Non-pigmented ciliary epithelial cell (primary cell): Measurements from ENCODE around the gene SLC16A5.

Experiments
- DNase-seq: peaks from one replicate; pipeline ENCODE4 v3.0.0-alpha.2; 2010; ENCODE audit warnings: low read depth

The SLC16A5 gene

DNA sequence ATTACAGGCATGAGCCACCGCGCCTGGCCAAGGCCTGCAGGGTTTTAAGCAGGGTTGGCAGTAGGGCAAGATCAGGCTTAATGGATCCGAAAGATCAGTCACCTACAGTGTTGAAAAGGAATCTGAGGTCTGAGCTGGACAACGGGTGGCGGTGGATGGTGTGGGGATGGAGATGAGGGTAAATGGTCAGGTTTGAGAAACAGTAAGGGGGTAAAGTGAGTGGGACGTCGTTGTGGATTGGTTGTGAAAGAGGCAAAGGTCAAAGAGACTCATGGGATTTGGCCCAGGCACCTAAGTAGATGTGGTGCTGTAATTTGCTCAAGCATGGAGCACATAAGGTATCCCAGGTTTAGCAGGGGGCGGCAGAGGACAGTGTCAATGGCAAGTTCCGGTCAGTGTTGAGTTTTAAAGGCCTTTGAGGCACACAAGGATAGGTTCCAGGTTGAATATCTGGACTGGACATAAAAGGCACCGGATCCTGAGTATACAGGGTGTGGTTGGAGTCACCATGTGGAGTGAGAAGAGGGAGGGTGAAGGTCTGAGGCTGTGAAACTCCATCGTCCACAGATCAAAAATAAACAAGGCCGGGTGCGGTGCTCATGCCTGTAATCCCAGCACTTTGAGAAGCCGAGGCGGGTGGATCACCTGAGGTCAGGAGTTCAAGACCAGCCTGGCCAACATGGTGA lies 1.1 kb upstream of the SLC16A5 start:
- DNase-seq: no peak

- DNase-seq: no peak
Measured at GRCh38 chr17:75087182-75087557, 584 bp upstream of the SLC16A5 start.

DNA sequence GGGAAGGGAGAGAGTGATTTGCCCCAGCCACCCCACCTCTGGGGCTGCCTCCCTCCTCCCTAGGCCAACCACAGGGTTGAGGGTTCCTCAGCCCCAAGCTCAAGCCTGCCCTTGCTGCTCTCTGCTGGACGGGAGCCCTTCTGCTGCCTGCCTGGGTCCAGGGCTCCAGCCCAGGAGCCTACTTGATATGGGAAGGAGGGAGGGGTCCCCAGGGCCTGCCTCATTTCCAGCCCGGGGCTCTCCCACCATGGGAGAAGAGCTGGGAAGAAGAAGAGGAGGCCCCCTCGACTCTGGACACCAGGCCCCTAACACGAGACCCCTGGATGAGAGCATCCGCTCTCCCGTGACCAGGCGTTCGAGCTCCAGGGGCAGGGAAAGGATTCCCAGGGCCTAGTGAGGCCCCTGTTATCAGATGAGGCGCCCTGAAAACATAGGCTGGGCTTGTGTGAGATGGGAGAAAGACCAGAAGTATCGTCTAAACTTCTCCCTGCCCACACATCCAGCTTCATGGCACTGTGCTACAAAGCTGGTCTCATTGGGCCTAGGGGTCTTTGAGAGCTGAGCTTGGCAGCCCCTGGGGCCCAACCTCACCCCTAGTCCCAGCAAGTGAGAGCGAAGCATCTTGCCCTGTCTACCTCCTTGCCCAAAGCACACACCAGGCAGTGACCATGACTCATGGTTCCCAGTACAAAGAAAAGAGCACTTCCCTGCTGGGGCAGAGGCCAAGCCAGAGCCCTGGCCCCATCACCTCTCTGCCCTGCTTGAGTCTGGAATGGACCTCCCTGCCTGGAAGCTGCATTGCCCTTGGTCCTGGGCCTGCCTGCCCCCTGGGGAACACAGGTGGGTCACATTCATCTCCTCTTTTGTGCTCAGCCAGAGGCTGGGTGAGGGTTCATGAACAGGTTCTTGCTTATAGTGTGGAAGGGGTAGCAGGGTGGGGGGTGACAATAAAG lies 987 bp downstream of the SLC16A5 start:
- no peak for DNase-seq

- no peak for DNase-seq
Measured at GRCh38 chr17:75090871-75091854, 3.4 kb downstream of the SLC16A5 start.

GRCh38 chr17:75091855-75092327 lies 4.1 kb downstream of the SLC16A5 start:
- DNase-seq: no peak

DNA sequence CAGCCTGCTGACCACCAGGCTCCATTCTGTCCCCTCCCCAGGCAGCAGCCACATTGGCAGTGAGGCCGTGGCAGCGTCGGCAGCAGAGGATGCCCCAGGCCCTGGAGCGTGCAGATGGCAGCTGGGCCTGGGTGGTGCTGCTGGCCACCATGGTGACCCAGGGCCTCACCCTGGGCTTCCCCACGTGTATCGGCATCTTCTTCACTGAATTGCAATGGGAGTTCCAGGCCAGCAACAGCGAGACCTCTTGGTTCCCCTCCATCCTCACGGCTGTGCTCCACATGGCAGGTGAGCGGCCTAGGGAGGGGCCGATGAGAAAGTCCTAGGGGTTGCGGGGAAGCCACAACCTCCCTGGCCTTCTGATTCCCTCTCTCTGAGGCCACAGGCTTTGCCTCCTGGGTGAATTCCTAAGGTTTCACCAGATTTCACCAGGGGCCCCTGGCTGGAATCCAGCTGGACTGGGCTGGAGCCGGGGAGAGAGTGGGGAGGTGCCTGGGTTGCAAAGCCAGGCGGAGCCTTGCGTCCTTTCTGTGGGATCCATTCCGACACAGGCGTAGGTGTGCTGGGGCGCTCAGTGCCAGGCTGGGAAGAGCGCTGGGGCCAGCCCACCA lies 5.9 kb downstream of the SLC16A5 start:
- no peak for DNase-seq

- DNase-seq: no peak
Measured at GRCh38 chr17:75094871-75095399, 7.2 kb downstream of the SLC16A5 start.

DNA sequence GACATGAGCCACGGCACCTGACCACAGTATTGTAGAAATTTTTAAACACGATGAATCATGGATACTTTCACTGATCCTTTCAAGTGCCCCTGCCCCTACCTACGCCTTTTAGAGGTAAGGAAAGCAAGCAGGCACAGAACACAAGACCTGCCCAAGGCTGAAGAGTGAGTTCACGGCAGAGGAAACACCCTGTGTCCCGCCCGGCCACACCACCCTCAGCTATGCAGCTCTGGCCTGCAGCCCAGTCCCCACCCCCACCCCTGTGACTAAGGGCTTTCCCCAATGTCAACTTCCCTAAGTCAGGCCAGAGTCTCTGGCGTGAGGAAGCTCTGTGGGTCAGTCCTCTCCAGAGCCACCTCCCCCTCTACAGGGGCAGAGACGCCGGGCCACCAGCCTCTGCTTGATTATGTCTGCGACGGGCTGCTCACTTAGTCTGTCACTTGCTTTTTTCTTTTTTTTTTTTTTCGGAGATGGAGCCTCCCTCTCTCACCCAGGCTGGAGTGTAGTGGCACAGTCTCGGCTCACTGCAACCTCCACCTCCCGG lies 8.4 kb downstream of the SLC16A5 start:
- DNase-seq: no peak

GRCh38 chr17:75097865-75098264 lies 10.1 kb downstream of the SLC16A5 start:
- DNase-seq: no peak

- DNase-seq: no peak
Measured at GRCh38 chr17:75098861-75099260, 11.1 kb downstream of the SLC16A5 start.

- no peak for DNase-seq
Measured at GRCh38 chr17:75099881-75100595, 12.3 kb downstream of the SLC16A5 start.

GRCh38 chr17:75102385-75102821 lies 14.6 kb downstream of the SLC16A5 start:
- DNase-seq: no peak

- no peak for DNase-seq
Measured at GRCh38 chr17:75103601-75104554, 16.1 kb downstream of the SLC16A5 start.

- DNase-seq: no peak
Measured at GRCh38 chr17:75105126-75106080, 17.6 kb downstream of the SLC16A5 start.

- no peak for DNase-seq
Measured at GRCh38 chr17:75108193-75108592, 20.4 kb downstream of the SLC16A5 start.

DNA sequence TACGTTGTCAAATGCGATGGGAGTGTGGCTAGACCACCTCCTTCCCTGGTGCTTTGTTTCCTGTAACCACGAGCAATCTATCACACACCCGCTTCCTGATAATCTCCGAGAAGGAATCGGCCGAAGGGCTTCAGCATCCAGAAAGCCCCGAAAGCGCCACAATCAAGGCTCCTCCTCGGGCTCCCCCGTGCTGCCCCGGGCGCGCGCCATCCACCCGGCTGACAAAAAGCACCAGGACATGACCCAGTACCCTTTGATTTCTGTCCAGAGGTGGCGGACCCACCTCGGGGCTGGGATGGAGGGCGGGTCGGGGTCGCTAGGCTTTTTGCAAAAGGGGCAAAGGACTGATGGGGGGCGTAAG lies 21.3 kb downstream of the SLC16A5 start:
- DNase-seq: no peak

DNA sequence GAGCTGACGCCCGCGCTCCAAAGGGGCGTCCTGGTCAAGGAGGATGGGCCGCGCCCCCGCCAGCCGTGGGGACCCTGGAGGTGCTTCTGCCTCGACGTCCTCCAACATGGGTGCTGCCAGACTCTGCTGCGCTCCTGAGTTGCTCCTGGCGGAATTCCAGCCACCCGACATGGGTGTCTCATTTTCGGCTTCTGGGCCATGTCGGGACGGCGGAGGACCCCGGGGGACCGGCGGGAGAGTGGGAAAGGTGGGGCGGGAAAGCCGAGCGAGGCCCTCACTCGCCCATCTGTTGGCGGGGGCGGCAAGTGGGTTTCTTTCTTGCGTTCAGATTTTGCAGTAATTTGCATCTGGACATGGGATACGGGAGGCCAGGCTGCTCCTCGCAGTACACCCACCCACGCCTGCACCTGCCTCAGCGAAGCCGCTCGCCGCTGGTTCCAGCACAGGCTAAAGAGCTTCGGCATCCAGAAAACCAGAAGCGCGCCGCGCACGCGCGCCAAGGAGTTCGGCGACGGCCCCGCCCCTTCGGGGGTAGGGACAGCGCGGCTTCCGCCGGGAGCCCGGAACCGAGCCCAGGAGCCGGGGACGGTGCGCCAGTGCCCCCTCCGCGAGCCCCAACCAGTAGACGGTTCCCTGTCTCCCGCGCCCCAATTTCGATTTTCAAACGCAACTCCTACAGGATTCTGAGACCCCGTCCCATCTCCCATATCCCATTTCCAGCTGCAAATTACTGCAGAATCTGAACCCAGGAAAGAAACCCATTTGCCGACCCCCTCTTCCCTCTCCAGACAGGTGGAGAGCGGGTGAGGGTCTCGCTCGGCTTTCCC lies 21.9 kb downstream of the SLC16A5 start, which contains the start of gene ARMC7:
Gene ARMC7 (plus strand): TSS at position 563 of the 827 bp plus-strand sequence. CDS start 320 bp downstream, outside the sequence.
- no peak for DNase-seq
